NCI-H1092 treated with DMSO at 0.1 percent for 48 hours (cell line): ENCODE data around the gene SLC13A5.
"Not testable (repeated sequence)": the region's sequence is repeated elsewhere in the genome, so short reads cannot be mapped to it uniquely, and the experiment has no call there.

ENCODE experiments used
- DNase-seq: peaks from one replicate; lab custom pipeline; 2025; lab: John Stamatoyannopoulos, UW

The SLC13A5 gene

DNA sequence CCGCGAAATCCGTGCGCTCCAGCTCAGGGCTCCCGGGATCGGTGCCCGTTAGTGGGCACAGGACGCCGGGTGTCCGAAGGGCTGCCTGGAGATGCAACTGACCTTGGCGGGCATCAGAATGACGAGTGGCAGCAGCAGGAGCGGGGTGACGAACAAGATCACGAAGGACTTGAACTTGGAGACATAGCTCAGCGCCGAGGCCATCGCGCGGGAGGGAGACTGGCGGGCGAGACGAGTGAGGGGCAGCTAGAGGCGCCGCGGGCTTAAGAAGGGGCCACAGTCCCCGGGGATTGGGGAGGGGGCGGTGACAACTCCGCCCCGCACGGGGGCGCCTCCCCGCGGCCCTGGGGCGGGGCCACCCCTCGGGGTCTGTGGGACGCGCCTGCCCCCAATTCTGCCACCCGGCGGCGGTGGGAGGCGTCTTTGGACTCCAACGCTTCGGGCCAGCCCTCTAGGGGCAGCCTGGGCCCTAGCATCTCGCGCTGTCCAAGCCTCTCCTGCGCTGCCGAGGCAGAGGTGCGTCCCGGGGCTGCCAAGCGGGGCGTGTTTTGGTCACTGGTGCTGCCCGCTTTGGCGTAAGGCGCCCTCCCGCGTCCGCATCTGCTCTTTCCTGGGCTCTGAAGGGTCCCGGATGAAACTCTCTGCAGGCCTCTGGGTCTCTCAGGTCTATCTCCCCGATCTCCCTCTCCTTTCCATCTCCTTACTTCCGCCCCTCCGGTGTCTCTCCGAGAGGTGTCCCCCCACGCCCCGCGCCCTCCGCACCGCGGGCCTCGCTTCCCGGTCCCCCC, at the start of gene SLC13A5:
Gene SLC13A5 (minus strand): TSS at position 240 of the 788 bp plus-strand sequence. CDS start 36 bp downstream, at position 204.
- DNase-seq: no peak

DNA sequence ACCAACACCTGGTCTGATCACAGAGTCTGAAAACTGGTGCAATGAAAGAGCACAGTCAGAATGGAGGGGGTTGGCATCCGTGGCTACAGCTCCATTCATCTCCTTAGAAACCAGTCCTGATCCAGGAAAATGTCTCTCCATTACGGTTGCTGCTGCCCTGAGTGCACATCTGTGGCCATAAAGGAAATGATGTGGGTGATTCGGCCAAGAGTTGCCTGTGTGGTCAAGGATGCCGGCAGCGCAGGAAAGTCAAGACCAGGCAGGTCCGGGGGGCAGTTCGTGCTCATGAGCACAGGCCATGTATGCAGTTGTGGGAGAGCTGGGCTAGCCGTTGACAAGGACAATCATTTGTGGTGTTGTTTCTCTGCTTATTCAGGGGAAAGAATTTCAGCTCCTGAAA, 48.6 kb upstream of the SLC13A5 start:
- DNase-seq: no peak

DNA sequence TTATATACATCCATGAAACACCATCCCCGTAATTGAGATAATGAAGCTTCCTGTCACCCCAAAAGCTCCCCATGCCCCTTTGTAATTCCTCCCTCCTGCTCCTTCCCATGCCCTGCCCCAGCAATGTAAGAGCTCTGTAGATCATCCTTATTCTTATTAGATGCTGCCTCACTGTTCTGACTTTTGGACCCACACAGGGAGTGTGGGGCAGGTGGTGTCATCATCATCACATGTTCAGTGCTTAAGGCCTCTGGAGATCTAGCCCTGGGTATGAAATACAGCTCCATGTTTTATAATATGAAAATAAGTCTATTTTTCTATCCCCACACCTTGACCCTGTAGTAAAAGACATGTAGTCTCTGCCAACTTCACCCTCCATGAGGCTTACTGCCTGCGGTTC, 44.6 kb upstream of the SLC13A5 start:
- no peak for DNase-seq

DNA sequence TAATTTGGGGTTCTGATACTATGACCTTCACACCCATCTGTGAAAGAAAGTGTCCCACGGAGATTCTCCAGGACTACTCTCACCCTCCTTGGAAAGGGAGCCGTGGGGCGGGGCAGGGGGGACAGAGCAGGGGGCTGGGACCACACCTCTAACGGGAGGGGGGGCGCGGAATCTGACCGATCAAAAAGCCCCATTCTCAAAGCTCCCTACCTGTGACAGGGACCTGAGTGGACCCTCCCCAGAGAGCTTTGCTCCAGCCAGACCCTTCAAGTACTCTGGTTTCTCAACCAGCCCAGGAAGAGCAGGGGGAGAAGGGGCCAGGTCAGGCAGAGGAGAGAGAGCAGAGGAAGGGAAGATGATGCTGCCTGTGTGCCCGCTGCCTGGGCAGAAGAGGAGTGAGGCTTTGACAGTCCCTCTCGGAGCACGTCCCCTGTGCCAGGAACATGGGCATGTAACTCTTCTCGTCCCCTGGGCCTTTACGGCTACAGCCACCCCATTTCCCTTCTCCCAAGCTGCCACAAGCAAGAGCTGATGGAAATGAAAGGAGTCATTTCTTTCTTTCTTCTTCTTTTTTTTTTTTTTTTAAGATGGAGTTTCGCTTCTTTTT, 43.4 kb upstream of the SLC13A5 start:
- no peak for DNase-seq

DNA sequence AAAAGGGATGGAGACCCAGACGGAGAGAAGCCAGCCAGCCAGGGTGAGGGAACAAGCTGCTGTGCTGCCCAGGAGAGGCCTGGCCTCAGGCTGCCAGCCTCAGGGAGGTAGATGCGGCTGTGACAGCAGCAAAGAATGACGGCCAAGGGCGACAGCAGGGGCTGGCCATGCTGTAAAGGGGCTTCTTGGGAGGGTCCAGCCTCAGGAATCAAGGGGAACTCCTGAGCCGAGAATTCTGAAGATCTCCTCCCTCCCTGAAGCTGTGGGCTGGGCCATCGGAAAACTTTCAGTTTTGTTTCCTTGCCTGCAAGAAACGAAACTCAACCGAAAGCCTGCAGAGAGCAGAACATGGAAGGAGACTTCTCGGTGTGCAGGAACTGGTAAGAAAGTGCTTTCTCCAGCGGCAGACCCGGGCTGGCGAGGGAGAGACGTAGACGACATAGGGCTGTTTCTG, 42.6 kb upstream of the SLC13A5 start, which contains the start of gene XAF1:
Gene XAF1 (plus strand): TSS at position 316 of the 454 bp plus-strand sequence. CDS start 33 bp downstream, at position 349.
- DNase-seq: no peak

DNA sequence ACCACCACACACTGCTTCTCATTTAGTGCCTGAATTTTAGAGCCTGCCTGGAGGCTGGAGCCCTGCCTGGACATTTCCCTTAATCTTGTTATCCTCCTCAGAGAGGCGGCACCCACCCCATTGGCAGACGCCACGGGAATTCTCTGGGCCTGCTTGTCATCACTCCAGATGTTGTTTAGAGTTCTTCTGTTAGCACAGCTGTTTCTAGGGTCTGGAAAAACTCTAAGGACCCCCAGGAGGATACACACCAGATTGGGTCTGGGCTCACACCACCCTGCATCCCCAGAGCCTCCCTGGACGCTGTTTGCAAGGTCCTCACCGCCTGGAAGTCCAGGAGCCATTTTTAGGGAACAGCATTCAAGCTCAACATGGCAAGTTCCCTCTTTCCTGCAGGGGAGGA, 42.1 kb upstream of the SLC13A5 start:
- DNase-seq: no peak

DNA sequence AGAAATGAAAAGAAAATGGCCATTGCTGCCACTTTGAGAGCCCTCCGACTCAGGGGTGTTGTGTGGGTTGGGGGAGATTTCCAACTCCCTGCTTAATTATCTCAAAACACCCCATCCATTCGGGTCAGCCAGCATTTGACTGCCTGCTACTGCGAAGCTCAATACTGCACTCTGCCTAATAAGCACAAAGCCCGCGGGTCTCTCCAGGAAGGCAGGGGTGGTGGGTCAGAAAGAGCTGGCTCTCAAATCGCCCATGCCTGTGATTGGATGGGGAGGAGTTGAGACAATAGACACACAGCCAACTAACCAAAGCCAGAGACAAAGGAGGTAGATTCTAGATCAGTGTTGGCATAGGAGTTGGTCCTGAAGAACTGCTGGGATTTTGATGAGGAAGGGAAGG, 40.4 kb upstream of the SLC13A5 start:
- DNase-seq: no peak

DNA sequence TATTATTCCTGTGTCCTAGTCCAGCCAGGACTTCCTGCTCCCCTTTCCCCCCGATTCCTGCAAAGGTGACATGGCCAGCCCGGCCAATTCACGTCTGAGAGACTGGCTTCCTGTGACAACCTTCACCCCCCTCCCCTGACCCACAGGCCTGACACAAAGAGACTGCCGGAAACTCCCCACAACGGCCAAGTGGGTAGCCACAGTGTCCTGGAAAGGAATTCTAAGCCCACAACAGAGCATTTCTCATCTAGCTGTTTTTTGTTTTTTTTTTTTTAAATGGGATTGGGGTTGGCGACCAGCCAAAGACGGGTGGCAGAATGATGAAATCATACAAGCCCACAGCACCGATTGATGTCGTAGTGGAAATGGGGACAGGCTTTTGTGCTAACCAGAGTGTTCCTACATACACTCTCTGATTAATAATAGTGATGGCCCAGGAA, 39.9 kb upstream of the SLC13A5 start:
- DNase-seq: no peak

DNA sequence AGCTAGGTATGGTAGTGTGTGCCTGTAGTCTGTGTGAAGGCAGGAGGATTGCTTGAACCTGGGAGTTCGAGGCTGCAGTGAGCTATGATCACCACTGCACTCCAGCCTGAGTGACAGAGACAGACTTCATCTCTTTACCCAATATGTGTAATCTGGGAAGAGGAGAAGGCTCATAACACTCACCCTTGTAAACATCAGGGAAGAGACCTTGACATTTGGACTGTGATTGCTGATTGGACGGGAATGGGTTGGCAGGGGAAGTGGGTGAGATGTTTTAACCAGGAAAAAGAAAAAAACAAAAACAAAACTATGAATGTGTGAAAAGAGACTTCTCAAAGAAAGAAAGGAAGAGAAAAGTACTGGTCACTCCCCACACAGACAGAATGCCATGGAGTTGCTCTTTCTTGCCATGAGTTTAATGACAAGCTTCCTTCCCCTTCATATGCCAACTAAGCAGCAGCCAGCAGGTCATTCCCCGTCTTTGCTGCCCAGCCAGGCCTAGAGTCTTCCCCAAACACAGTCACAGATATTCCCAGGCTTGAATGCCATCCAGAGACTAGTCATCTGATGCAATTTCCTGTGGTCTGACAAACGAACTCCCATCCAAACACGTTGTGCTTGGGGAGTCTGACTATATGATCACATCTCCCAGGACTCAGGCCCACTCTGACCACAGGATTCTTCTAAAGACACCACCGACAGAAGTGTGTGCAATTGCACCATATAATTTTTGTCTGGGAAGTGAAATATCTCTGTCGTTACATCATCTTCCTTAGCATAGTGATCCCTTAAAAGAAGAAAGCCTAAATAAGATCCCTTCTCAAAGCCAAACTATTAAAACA, 39.1 kb upstream of the SLC13A5 start:
- DNase-seq: no peak

DNA sequence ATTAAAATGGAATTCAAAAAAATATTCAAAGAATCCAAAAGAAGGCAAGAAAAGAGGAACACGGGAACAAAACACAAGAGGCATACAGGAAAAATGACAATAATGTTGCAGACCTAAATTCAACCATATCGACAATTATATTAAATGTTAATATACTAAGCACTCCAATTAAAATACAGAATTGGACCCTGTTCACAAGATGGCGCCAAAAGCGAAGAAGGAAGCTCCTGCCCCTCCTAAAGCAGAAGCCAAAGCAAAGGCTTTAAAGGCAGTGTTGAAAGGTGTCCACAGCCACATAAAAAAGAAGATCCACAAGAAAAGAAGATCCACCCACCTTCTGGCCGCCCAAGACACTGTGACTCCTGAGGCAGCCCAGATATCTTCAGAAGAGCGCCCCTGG, 36.4 kb upstream of the SLC13A5 start:
- no peak for DNase-seq

DNA sequence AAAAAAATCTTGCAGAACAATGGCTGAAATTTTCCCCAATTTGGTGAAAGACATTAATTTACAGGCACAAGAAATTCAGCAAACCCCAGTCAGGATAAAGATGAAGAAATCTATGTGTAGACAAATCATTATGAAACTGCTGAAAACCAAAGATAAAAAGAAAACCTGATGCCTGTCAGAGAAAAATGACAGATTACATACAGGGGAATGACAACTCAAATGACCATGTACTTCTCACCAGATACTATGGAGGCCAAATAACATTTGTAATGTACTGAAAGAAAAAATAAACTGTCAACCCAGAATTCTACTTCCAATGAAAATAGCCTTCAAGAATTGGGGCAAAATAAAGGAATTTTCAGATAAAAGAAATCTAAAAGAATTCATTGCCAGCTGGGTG, 35.4 kb upstream of the SLC13A5 start:
- no peak for DNase-seq

DNA sequence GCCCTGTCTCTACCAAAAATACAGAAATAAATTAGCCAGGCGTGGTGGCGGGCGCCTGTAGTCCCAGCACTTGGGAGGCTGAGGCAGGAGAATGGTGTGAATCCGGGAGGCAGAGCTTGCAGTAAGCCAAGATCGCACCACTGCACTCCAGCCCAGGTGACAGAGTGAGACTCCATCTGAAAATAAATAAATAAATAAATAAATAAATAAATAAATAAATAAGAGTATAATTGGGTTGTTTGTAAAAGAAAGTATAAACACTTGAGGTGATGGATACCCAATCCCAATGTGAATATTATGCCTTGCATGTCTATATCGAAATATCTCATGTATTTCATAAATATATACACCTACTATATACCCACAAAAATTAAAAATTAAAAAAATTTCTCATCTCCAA, 33.5 kb upstream of the SLC13A5 start:
- DNase-seq: not testable (repeated sequence)

DNA sequence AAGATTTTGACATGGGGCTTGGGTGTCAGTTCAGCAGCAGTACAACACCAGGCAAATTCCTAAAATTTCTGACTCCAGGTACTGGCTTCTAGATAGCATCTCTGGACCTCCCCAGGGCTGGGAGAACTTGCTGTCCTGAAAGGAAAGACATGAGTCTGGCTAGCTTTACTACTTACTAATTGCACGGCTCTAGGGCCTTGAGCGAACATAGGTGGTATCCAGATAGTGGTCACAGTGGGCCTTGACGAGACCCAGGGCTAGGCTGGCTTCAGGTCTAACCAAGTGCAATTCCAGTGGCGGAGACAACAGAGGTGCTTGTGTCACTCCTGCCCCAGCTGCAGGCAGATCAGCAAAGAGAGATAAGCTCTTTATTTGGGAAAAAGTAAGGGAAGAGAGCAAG, 16.4 kb upstream of the SLC13A5 start:
- no peak for DNase-seq

DNA sequence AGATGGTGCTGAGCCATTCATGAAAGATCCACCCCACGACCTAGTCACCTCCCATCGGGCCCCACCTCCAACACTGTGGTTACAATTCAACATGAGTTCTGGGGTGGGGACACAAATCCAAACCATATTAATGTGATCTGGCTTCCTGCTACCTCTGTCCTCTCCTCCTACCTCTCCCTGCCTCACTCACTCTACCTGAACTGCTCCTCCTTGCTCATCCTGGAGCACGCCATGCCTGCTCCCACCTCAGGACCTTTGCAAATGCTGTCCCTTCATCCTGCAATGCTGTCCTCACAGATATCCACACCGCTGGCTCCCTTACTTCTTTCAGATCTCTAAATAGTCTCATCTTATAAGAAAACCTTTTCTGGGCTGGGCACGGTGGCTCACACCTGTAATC, 10.8 kb upstream of the SLC13A5 start:
- DNase-seq: no peak

DNA sequence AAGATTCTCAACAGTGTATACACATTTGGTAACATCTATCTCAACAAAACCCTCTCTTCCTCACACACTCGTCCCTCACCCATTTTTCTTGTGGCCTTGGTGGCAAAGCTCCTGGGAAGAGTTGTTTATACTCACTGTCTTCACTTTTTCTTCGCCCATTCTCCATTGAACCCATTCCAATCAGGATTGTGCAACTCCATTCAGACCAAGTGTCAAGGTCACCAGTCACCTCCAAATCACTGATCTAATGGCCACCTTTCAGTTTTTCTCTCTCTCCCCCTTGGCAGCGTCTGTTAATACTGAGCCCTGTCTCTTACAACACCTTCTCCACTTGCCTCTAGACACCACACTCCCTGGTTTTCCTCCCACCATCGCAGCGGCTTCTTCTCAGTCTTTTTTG, 8.6 kb upstream of the SLC13A5 start:
- DNase-seq: no peak

DNA sequence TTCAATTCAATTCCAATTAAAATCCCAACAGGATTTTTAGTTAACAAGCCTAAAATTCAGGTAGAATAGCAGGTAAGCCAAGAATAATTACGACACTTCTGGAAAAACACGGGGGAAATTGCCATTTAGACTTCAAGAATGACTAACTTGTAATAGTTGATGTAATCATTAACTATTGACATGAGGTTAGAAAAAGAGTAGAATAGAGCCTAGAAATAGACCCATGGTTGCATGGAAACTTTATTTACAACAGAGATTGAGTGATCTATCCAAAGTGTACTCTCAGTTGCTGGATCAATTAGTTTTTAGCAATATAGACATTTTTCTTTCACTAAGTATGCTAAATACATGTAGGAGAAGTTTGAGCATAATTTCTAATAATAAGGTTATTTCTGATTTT, 3.6 kb upstream of the SLC13A5 start:
- no peak for DNase-seq

DNA sequence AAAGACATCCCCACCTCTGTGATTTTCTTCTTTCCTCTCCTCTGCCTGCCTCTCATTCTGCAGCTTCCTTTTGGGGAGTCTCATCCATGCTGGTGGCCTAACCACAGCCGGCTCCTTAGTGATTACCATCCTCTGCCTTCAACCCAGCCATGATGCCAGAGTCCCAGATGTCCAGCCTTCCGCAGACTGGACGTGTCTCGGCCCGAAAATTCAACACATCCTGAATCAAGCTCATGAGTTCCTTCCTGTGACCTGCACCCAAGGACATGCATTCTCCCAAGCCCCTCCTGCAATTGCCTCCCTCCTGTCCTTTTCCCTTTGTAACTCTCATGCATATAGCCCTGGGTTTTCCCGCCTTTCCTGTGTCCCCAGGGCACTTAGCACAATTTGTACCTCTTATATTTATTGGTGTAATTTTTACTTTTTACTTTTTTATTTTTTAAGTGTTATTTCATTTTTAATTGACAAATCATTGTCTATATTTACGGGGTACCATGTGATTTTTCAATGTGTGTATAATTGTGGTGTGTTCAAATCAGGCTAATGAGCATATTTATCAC, 1.2 kb upstream of the SLC13A5 start:
- no peak for DNase-seq

DNA sequence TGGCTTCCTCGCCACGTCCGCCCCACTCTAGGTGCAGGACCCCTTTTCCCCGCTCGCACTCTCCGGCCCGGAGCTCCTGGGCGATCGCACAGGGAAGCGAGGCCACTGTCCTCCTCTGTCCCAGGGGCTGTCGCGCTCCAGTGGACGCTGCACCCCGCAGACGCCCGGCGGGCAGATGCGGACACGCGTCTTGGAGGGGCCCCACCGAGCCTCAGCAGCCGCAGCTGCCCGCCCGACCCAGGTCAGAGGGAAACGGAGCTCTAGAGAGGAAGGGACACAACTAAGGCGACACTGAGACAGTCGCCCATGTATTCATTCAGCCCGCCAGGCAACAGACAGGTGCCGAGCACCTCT, 726 bp upstream of the SLC13A5 start:
- DNase-seq: no peak

DNA sequence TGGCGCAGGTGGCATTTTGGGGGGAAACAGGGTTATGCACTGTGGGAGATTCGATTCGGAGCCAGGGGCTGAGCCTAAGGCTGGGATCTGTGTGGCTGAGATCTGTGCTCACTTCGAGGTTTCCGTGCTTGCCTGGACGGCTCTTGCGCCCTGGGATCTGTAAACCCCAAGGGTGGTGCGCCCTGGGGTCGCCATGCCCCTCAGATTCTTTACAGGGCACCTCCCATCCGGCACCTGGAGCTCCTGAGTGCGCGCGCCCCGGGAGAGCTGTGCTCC, 377 bp downstream of the SLC13A5 start:
- DNase-seq: no peak

DNA sequence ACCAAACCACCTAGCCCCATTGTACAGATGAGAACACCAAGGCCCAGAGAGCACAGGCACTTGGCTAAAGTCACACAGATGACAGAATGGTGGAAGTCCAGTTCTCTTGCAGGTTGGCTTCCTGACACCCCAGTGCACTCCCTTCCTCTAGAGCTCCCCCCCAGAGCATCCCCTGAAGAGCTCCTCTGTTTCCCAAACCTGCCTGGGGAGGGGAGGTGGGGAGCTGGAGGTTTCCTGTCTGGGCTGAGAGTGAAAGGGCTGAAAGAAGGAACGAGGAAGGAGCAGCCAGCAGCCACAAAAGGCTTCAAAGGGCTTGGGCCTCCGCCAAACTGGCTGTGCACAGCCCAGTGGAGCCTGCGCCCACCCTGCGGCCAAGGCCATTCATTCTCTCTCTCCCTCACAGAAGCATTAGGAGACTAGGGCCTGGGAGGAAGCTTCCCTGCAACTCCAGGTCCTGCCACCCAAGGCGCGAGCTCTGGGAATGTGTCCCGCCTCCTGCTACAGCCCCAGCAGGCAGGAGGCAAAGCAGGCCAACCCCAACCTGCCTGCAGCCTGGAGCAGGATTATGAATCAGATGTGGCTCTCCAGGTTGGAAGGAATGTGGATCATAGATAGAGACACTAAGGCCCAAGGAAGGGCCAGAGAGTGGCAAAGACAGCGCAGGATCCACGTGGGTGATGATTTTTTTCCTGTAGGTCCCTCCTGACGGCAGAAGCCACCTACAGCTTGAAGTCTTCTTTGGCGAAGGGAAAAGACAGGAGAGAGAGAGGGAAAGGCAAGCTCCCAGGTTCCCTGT, 913 bp downstream of the SLC13A5 start:
- no peak for DNase-seq

DNA sequence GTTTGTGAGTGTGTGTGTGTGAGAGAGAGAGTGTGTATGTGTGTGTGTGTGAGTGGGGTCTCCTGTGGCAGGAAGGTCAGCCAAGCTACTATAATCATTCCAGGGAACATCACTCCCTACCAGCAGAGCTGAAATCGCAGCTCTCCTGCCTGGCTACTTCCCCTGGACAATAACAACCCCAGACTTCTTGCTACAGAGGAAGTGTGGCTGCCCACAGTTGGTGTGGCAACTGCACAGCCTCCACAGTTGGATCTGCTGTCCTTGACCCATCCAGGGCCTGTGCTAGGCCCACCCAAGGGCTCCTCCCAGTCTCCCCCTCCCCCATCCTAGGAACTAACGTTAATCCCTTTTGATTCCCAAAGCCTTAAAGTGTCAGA, 1.5 kb downstream of the SLC13A5 start:
- no peak for DNase-seq
